Left lung (tissue), 10 donors: ENCODE measurements around the gene CCDC134. TPM values are rescaled to one million over a fixed set of nuclear protein-coding genes. Genes with fewer than 3 reads are reported as not detected.

Source experiments
- ATAC-seq: fragments of 200-7000 bp; cut with Tn5 transposase; one replicate; pipeline ENCODE4 v1.9.1; 2020; ENCODE audit warnings: moderate library complexity
- DNase-seq, 4 donors: peaks; one replicate each; pipeline ENCODE4 v3.0.0-alpha.2; 2013 to 2020
- H3K27ac ChIP-seq, 2 donors: fragments of 200-600 bp; sonication (generic) in 1 of 2; one replicate each; pipeline versions ENCODE4 v1.5.0 to v1.8.0; 2020 to 2021
- H3K27me3 ChIP-seq, 2 donors: fragments of 200-600 bp; sonication (generic) in 1 of 2; one replicate each; pipeline versions ENCODE4 v1.5.0 to v1.8.0; 2020 to 2021
- H3K36me3 ChIP-seq, 2 donors: fragments of 200-600 bp; sonication (generic) in 1 of 2; one replicate each; pipeline versions ENCODE4 v1.5.0 to v1.8.0; 2020 to 2021
- H3K4me1 ChIP-seq, 2 donors: fragments of 200-600 bp; one replicate each; pipeline ENCODE4 v1.8.0; 2021
- H3K4me3 ChIP-seq, 2 donors: fragments of 200-600 bp; sonication (generic) in 1 of 2; one replicate each; pipeline versions ENCODE4 v1.5.0 to v1.8.0; 2020 to 2021; ENCODE audit warnings: mild to moderate bottlenecking in 1 of 2
- H3K9me3 ChIP-seq, 2 donors: fragments of 200-600 bp; sonication (generic) in 1 of 2; one replicate each; pipeline versions ENCODE4 v1.5.0 to v1.8.0; 2020 to 2021
- CTCF ChIP-seq, 2 donors: fragments of 200-600 bp; sonication (generic) in 1 of 2; IDR thresholded peaks; one replicate each; pipeline versions ENCODE4 v1.5.0 to v1.8.0; 2021; ENCODE audit warnings: antibody characterized with exemption in 2 of 2
- intact Hi-C, 2 donors: fragments of 100-400 bp; cut with DNase I; formaldehyde crosslinking; loops; one replicate each; pipeline versions ENCODE4 v1.11.2 to v1.14.2; 2022
- polyA plus RNA-seq, 6 donors: library from polyadenylated mRNA; unstranded; fragments of 120-200 nt; gene quantifications; one replicate each; pipeline ENCODE4 v1.2.1, GENCODE V29; 2013; ENCODE audit not compliant: insufficient read length in 6 of 6
- total RNA-seq, 2 donors: library from RNA; stranded (reverse); fragmentation: NEBNext Ultra II Directional; extraction: Animal tissue kit (Norgen Biotek cat#: 25700); gene quantifications; one replicate each; pipeline ENCODE4 v1.2.1, GENCODE V29; 2021
- donor health status: DM: no; HTN: yes; CAD: no.
- donor health status: DM: no; HTN: no; CAD: no.

CCDC134 gene
- total and polyA plus RNA-seq, 8 donors = 7.9 to 14.1 (median 9.8) TPM

GRCh38 chr22:41801147-41801819 lies 804 bp downstream of the CCDC134 start:
- Histone ChIP-seq H3K36me3 (no peaks in the 10 kb centered on the region), H3K4me1 (peaks cover 13 to 26% of the 10 kb centered on the region in 2 donors), H3K27ac (peak overlapping the region in 1 of 2 donors; percentile 93), H3K9me3 (no peaks in the 10 kb centered on the region), H3K4me3 (peak overlapping the region; percentile 65 to 85), H3K27me3 (no peaks in the 10 kb centered on the region)
- no peak for TF ChIP-seq CTCF (IDR thresholded peaks at IDR 0.05)
- no peak for DNase-seq
- intact Hi-C loops = no loop called here
- peak; percentile 6 for ATAC-seq

GRCh38 chr22:41801886-41802285 lies 1.4 kb downstream of the CCDC134 start:
- no peaks in the 10 kb centered on the region for H3K36me3 ChIP-seq
- no peak overlapping the region for H3K27ac ChIP-seq
- ATAC-seq = no peak
- no peaks in the 10 kb centered on the region for H3K9me3 ChIP-seq
- no peaks in the 10 kb centered on the region for H3K27me3 ChIP-seq
- peak overlapping the region in 1 of 2 donors; percentile 65 for H3K4me3 ChIP-seq
- intact Hi-C loops = no loop called here
- DNase-seq = no peak
- peaks cover 13 to 26% of the 10 kb centered on the region in 2 donors for H3K4me1 ChIP-seq
- no peak for TF ChIP-seq CTCF (IDR thresholded peaks at IDR 0.05)

- DNase-seq (no peak), ATAC-seq (no peak)
- peaks cover 7 to 15% of the 10 kb centered on the region in 2 donors for H3K4me1 ChIP-seq
- intact Hi-C loops = no loop called here
- no peak for TF ChIP-seq CTCF (IDR thresholded peaks at IDR 0.05)
- H3K4me3 ChIP-seq = no peak overlapping the region
- peaks cover 0 to 14% of the 10 kb centered on the region in 2 donors for H3K36me3 ChIP-seq
- no peaks in the 10 kb centered on the region for H3K9me3 ChIP-seq
- no peaks in the 10 kb centered on the region for H3K27me3 ChIP-seq
- H3K27ac ChIP-seq = no peak overlapping the region
Measured at GRCh38 chr22:41805639-41806038, 5.2 kb downstream of the CCDC134 start.

- no peak overlapping the region for H3K4me3 ChIP-seq
- H3K27me3 ChIP-seq = no peaks in the 10 kb centered on the region
- H3K27ac ChIP-seq = no peak overlapping the region
- DNase-seq (no peak), ATAC-seq (no peak)
- no peak for TF ChIP-seq CTCF (IDR thresholded peaks at IDR 0.05)
- intact Hi-C loops = no loop called here
- H3K4me1 ChIP-seq = no peaks in the 10 kb centered on the region
- H3K9me3 ChIP-seq = no peaks in the 10 kb centered on the region
- H3K36me3 ChIP-seq = peaks cover 0 to 31% of the 10 kb centered on the region in 2 donors
Measured at GRCh38 chr22:41808400-41808799, 7.9 kb downstream of the CCDC134 start.

GRCh38 chr22:41810022-41810421 lies 9.5 kb downstream of the CCDC134 start:
- intact Hi-C loops = no loop called here
- H3K36me3 ChIP-seq = peaks cover 0 to 44% of the 10 kb centered on the region in 2 donors
- H3K27me3 ChIP-seq = no peaks in the 10 kb centered on the region
- TF ChIP-seq CTCF (IDR thresholded peaks at IDR 0.05) = no peak
- H3K27ac ChIP-seq = no peak overlapping the region
- DNase-seq (no peak), ATAC-seq (no peak)
- H3K9me3 ChIP-seq = no peaks in the 10 kb centered on the region
- no peak overlapping the region for H3K4me3 ChIP-seq
- no peaks in the 10 kb centered on the region for H3K4me1 ChIP-seq
